GM23338 (cell line): Measurements from ENCODE around the gene DSCAML1. TPM values are rescaled to one million over a fixed set of nuclear protein-coding genes. Genes with fewer than 3 reads are reported as not detected.

Experiments used
- ATAC-seq: fragments of 200-7000 bp; cut with Tn5 transposase; 3 replicates; pipeline ENCODE4 v1.9.1; 2020
- DNase-seq: peaks from one replicate; pipeline ENCODE4 v3.0.0-alpha.2; 2015; ENCODE audit warnings: low spot score
- H2AFZ ChIP-seq: fragments of 200-600 bp; sonication (generic); 2 replicates; pipeline ENCODE4 v1.8.0; 2016; ENCODE audit warnings: antibody characterized with exemption, mild to moderate bottlenecking, moderate library complexity
- H3F3A ChIP-seq: fragments of 200-600 bp; sonication (generic); replicated peaks from 2 replicates; pipeline ENCODE4 v1.8.0; 2017; ENCODE audit warnings: antibody characterized with exemption, mixed run types, low read depth
- H3K27ac ChIP-seq: fragments of 200-600 bp; sonication (generic); 2 replicates; pipeline ENCODE4 v1.6.1; 2016; ENCODE audit warnings: low read depth
- H3K27me3 ChIP-seq: fragments of 200-600 bp; sonication (generic); 2 replicates; pipeline ENCODE4 v1.8.0; 2016; ENCODE audit warnings: mild to moderate bottlenecking, mixed run types, moderate library complexity; ENCODE audit not compliant: insufficient read depth
- H3K36me3 ChIP-seq: fragments of 200-600 bp; sonication (generic); 2 replicates; pipeline ENCODE4 v1.8.0; 2016; ENCODE audit warnings: mild to moderate bottlenecking; ENCODE audit not compliant: insufficient read depth
- H3K4me1 ChIP-seq: fragments of 200-600 bp; sonication (generic); 2 replicates; pipeline ENCODE4 v1.8.0; 2016; ENCODE audit warnings: mild to moderate bottlenecking, moderate library complexity; ENCODE audit not compliant: insufficient read depth
- H3K4me2 ChIP-seq: fragments of 200-600 bp; sonication (generic); 2 replicates; pipeline ENCODE4 v1.7.1; 2017; ENCODE audit warnings: mixed run types
- H3K4me3 ChIP-seq: fragments of 200-600 bp; sonication (generic); 2 replicates; pipeline ENCODE4 v1.6.1; 2016; ENCODE audit warnings: mixed run types
- H3K79me2 ChIP-seq: fragments of 200-600 bp; sonication (generic); replicated peaks from 2 replicates; pipeline ENCODE4 v1.8.0; 2017; ENCODE audit warnings: mild to moderate bottlenecking; ENCODE audit not compliant: insufficient read depth
- H3K9me2 ChIP-seq: fragments of 200-600 bp; sonication (generic); 2 replicates; pipeline ENCODE4 v1.8.0; 2017; ENCODE audit not compliant: insufficient read depth
- H4K20me1 ChIP-seq: fragments of 200-600 bp; sonication (generic); replicated peaks from 2 replicates; pipeline ENCODE4 v1.8.0; 2017; ENCODE audit warnings: mild to moderate bottlenecking; ENCODE audit not compliant: insufficient read depth
- H3K27ac Mint-ChIP-seq: 2 replicates; pipeline ENCODE4 v1.8.0; 2020; ENCODE audit warnings: inconsistent platforms, mild to moderate bottlenecking, moderate library complexity, mixed read lengths
- H3K27me3 Mint-ChIP-seq: 3 replicates; pipeline ENCODE4 v1.8.0; 2022; ENCODE audit warnings: low read depth, mild to moderate bottlenecking, moderate library complexity, mixed read lengths, inconsistent platforms; ENCODE audit not compliant: insufficient read depth, poor library complexity
- H3K36me3 Mint-ChIP-seq: 3 replicates; pipeline ENCODE4 v1.8.0; 2021; ENCODE audit warnings: low read depth, mild to moderate bottlenecking, inconsistent platforms, moderate library complexity, mixed read lengths
- H3K4me1 Mint-ChIP-seq: 3 replicates; pipeline ENCODE4 v1.8.0; 2020; ENCODE audit warnings: mild to moderate bottlenecking, inconsistent platforms, mixed read lengths
- H3K4me3 Mint-ChIP-seq: 3 replicates; pipeline ENCODE4 v1.8.0; 2021; ENCODE audit warnings: moderate library complexity, mild to moderate bottlenecking, inconsistent platforms, mixed read lengths
- H3K9me3 Mint-ChIP-seq: 3 replicates; pipeline ENCODE4 v1.8.0; 2020; ENCODE audit warnings: moderate library complexity, mild to moderate bottlenecking, inconsistent platforms, mixed read lengths
- EZH2 ChIP-seq: fragments of 200-600 bp; sonication (generic); IDR thresholded peaks from one replicate; pipeline ENCODE4 v1.8.0; 2017; ENCODE audit warnings: antibody characterized with exemption, mild to moderate bottlenecking, low read depth; ENCODE audit not compliant: unreplicated experiment
- EZH2phosphoT487 ChIP-seq: fragments of 200-600 bp; sonication (generic); IDR thresholded peaks from one replicate; pipeline ENCODE4 v1.8.1; 2018; ENCODE audit warnings: antibody characterized with exemption; ENCODE audit not compliant: unreplicated experiment
- JUNB ChIP-seq: IDR thresholded peaks from one replicate; pipeline ENCODE4 v1.6.1; 2016; ENCODE audit warnings: antibody characterized with exemption; ENCODE audit not compliant: unreplicated experiment
- REST ChIP-seq: IDR thresholded peaks from one replicate; pipeline ENCODE4 v1.6.1; 2018; ENCODE audit warnings: antibody characterized with exemption; ENCODE audit not compliant: unreplicated experiment
- ZNF114 ChIP-seq: fragments of 250-450 bp; sonication (Bioruptor Pico); IDR thresholded peaks from 2 replicates; pipeline ENCODE4 v1.5.0; 2020; ENCODE audit warnings: mild to moderate bottlenecking, moderate library complexity
- ZNF462 ChIP-seq: fragments of 250-450 bp; sonication (Bioruptor Pico); IDR thresholded peaks from 2 replicates; pipeline ENCODE4 v1.5.0; 2020; ENCODE audit warnings: mild to moderate bottlenecking, moderate library complexity
- polyA plus RNA-seq: library from polyadenylated mRNA; unstranded; fragments of >200 nt; fragmentation: Nextera tagmentation; extraction: Ambion mirVana; gene quantifications from 2 replicates; pipeline ENCODE4 v1.2.1, GENCODE V29; 2016
- total RNA-seq: library from RNA; depleted of rRNA; stranded (reverse); fragments of >200 nt; shearing (Covaris generic); gene quantifications from 2 replicates; pipeline ENCODE4 v1.2.3, GENCODE V29; 2014

DSCAML1 gene
- total and polyA plus RNA-seq, 2 experiments from 2014 or later: 0.17 TPM; not detected in 1

- TF ChIP-seq ZNF462 (no peak), ZNF114 (CRISPR knock-in tag) (no peak), REST (no peak), EZH2 (no peak)
Observed at GRCh38 chr11:117769533-117769932, 27.5 kb downstream of the DSCAML1 start (continued).

- H4K20me1 ChIP-seq: no peaks in the 10 kb centered on the region
- no peaks in the 10 kb centered on the region for H3F3A ChIP-seq
- H3K36me3 ChIP-seq: no peaks in the 10 kb centered on the region
- H3K4me3 ChIP-seq: no peak overlapping the region
- H3K79me2 ChIP-seq: no peaks in the 10 kb centered on the region
- no peak overlapping the region for H3K27ac ChIP-seq
- no peak for DNase-seq
- H2AFZ ChIP-seq: no peak overlapping the region
- Mint-ChIP-seq H3K36me3 (no peaks in the 10 kb centered on the region), H3K9me3 (no peaks in the 10 kb centered on the region), H3K4me3 (no peak overlapping the region), H3K4me1 (peaks cover 5% of the 10 kb centered on the region), H3K27me3 (peaks cover under 1% of the 10 kb centered on the region), H3K27ac (no peak overlapping the region)
- H3K4me1 ChIP-seq: no peaks in the 10 kb centered on the region
- TF ChIP-seq JUNB (no peak), EZH2phosphoT487 (no peak)
- no peaks in the 10 kb centered on the region for H3K27me3 ChIP-seq
- H3K4me2 ChIP-seq: no peak overlapping the region
- no peak for ATAC-seq
- H3K9me2 ChIP-seq: no peaks in the 10 kb centered on the region
Observed at GRCh38 chr11:117768506-117768905, 28.5 kb downstream of the DSCAML1 start.
